ENCODE data around the gene CHRNA4.
"Not testable (repeated sequence)": the region's sequence is repeated elsewhere in the genome, so short reads cannot be mapped to it uniquely, and the experiment has no call there.

The CHRNA4 gene

DNA sequence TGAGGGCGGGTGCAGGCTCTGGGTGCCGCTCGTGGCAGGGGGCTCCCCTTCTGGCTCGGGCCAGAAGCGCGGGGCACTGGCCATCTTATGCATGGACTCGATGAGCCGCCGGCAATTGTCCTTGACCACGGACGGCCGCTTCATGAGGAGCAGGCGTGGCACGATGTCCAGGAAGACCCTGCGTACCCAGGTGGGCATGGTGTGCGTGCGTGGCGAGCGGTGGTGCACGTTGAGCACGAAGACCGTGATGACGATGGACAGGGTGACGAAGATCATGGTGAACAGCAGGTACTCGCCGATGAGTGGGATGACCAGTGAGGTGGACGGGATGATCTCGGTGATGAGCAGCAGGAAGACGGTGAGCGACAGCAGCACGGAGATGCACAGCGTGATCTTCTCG, 11.0 kb downstream of the CHRNA4 start:
- no peak for DNase-seq (ENCODE audit: low read depth in 3 of 3)

DNA sequence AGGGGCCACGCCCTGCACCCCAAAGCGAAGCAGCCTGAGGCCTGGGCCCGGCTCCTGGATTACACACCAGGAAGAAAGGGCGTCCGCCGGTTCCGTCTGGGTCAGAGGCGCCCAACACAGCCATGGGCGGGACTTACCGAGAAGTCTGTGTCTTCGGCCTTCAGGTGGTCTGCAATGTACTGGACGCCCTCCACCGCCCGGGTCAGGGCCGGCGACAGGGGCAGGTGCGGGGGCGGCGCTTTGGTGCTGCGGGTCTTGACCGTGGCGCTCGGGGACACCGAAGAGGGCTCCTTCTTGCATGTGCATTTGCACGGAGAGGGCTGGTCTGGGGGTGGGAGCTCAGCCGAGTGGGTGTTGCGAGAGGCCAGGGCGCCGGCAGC, 11.6 kb downstream of the CHRNA4 start:
- DNase-seq (ENCODE audit: low read depth in 3 of 3) = no peak

DNA sequence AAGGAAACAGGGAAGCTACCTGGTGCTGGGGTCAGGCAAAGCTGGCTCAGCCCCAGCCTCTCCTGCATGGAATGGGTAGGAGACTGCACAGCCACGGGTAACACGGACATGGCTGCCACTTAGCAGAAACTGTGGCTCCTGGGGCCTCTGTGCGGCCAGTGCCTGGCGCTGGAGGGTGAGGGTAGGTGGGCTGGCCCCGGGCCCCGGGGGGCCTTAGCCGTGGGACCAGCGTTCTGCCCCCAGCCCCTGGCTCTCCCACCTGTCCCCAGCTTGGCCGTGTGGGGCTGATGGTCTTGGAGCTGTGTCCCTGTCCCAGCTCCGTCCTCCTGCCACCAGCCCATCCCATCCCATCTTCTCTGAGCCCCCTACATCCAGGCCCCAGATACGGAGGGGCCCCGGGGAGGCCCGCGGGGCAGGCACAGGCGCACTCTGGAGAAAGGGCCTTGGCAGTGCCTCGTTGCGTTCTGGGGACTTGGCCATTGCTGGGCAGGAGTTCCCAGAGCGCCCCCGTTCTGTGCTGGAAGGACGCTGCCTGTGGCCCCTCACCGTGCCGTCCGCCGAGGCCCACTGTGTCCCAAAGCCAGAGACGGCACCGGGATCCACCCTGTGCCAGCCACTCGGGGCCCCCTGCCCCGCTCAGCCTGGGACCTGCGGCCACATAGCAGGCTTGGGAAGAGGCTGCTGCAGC, 12.2 kb downstream of the CHRNA4 start:
- no peak for DNase-seq (ENCODE audit: low read depth in 3 of 3)

DNA sequence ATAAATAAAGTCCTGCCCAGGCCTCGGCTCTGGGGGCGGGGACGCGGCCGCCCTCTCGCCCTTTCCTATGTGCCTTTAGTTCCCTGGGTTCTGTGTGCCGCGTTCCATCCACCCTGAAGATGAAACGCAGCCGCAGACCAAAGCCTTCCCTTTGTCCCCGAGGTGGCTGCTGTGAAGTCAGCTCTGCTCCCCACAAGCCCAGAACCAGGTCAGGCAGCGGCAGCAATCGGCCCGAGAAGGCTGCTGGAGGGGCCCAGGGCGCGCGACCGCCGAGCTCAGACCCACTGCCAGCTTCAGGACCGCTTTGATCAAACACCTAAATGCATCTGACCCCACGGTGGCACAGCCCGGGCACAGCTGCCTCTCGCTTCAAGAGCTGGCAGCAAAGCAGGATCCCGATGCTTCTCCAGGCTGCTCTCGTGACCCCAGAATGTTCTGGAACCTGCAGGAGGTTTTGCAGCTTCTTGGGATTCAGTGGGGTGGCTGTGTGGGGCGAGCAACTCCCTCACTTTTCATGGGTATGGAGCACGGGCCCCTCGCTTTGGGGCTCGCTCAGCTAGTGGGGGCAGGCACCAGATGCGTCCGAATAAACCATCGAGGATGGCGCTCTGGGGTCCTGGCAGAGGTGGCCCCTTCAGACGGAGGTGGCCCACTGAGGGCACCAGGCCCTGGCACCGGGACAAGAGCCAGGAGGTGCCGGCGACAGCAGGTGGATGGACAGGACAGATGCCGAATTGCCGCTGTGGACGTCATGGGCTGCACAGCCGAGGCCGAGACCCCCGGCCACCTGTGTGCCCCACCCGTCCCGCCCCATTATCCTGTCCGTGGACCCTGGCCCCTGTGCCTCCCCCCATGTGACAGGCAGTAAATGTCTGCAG, 13.0 kb downstream of the CHRNA4 start:
- DNase-seq (ENCODE audit: low read depth in 3 of 3) = no peak

DNA sequence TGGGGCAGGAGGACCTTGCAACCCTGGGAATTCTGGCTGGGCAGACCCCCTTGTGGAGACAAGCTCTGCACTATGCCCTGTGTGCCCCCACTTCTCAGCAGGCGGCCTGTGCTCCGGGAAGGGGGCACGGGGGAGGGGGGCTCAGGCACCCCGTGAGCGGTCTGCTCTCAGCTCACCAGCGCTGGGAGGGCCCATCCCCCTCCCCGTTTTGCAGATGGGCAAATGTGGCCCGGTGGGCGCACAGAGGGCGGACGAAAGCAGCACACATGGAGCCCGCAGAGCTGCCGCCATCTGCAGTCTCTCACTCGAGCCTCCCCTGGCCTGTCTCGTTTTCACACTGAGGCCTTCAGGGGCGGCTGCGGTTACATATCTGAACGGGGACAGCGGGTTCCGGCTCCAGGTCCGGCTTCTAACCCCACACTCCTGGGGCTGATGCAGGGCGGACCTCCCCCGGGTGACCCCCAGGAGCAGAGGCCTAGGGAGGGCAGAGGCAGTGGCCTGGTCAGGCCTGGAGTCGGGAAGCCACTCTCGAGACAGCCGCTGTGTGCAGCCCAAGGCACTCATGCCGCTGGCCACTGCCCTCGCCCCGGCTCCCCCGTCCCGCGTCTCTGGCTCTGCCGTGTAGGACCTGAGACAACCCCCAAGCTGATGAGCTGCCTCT, 13.9 kb downstream of the CHRNA4 start:
- DNase-seq (ENCODE audit: low read depth in 3 of 3) = no peak

DNA sequence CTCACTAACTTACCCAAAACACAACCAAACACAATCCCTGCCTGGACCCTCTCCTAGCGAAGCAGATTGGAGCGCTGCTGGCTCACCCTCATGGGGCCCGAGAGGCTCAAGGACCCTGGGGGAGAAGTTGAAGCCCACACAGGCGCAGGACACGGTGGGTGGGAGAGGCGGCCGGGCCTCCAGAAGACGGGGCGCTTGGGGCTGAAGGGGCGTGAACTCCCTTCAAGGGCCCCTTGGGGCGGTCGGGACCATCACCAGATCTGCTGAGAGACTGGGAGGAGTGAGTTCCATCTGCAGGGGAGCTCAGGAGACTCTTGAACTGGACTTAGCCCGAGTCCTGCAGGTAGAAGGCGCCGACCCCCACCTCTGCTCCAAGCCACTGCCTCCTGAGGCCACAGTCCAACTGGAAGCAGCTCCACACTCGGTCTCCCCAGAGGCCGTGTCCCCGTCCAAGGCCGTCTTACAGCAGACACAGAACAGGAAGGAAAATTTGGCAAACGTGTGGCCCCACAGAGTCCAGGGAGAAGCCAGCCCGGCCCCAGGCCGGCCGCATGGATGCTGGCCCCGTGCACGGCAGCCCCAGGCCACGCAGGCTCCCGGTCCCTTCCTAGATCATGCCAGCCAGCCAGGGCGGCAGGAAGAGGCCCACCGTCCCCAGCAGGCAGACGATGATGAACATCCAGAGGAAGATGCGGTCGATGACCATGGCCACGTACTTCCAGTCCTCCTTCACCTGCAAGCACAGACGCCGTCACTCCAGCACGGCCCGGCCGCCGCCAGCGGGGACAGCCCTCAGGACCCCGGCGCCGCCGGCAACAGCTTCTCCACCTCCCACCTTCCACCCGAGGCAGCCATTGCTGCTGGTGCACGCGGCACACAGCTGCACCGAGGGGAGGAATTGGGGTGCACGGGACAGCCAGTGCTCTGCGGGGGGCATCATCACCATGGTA, 14.7 kb downstream of the CHRNA4 start:
- no peak for DNase-seq (ENCODE audit: low read depth in 3 of 3)

DNA sequence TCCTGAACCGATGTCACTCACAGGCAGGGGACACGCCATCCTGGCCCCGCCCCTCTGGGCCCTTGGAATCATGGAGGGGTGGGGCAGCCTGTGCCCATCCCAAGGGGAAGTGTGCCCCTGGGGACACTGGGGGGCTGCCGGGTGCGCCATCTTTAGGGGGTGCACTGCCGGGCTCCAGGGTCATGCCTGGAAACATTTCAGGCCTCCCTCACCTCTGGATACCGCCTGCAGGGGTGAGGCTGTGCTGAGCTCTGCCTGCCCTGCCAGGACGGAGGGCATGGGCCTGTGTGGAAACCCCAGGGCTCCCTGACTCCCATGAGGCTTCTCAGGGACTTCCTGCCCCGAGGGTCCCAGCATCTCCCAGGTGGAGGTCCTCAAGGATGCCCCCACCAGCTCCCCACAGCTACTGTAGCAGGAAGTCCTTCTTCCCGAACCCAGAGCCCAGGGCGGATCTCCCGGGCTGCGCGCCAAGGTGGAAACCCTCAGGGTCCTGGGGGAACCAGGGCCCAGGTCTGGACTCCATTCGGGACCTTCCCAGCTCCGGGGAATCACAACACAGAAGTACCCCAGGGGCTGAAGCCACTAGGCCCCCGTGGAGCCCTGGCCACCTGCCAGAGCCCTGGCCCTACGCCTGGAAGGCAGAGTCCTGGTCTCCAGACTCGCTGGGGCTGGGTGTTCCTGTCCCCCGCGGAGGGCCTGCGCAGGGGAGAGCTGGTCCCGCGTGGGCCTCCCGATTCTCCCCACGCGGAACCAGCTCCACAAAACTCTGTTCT, 15.6 kb downstream of the CHRNA4 start:
- no peak for DNase-seq (ENCODE audit: low read depth in 3 of 3)

DNA sequence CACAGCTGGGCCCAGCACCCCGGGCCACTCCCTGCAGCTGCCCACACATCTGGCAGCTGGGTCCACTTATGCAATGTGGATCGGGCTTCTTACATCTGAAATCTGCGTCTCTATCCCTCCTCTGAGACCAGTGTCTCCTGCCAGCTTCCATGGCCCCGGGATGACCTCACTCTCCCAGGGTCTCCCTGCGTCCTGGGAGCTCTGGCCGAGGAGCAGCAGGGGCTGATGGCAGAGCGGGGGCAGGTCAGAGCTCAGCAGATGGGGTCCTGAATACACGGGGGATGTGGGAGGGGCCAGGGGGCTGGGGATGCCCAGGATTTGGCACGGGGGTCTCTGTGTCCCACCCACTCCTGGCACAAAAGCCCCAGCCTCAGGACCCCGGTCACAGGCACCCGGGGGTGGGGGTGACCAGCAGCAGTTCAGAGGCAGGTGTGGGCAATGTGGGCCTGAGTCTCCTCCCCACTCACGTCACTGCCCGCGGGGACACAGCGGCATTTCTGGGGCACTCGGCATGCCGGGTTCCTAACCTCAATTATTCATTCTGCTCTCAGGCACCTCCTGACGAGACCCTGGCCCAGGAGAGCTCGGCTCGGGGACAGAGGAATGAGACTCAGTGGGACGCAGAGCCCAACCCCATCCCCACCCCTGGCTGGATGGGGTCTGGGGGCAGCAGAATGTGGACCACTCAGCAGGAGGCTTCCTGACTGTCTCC, 16.4 kb downstream of the CHRNA4 start:
- DNase-seq (ENCODE audit: low read depth in 3 of 3) = no peak

DNA sequence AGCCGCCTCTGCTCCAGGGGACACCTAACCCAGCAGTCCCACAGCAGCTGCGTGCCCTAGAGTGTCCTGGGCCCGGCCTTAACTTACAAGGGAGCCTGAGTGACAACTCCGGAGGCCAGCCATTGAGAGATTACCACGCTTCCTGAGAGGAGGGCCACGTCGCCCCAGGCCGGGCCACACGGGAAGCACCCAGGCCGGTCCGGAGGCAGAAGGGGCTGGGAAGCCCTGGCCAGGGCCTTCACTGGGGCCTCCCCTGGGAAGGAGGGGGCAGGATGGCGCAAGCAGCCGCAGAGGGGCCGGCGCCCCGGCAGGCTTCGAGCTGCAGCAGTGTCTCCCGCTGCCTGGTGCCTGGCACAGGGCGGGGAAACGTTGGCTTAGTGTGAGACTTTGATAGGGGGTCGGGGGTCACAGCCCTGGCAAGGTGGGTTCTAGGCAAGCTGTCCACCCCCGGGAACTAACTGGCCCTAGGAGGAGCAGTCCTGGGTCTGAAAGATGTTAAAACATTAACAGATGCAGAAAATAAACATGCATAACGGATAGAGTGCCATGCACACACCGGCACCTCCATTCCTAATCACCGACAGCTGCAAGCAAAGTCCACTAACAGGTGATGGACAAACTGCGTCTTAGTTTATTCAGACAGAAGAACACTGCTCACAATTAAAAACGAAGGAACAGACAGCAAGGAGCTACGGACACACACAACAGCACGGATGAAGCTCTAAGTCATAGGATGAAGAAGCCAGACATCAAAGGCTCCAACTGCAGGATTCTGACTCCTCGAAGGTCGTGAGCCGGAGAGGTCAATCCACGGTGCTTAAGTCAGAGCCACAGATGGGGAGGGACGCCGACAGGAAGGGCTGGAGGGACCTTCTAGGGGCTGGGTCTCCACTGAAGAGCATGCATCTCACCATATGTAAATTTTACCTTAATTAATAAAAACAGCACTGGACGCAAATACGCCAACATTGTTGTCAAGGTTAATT, 17.4 kb downstream of the CHRNA4 start:
- DNase-seq (ENCODE audit: low read depth in 3 of 3) = no peak

DNA sequence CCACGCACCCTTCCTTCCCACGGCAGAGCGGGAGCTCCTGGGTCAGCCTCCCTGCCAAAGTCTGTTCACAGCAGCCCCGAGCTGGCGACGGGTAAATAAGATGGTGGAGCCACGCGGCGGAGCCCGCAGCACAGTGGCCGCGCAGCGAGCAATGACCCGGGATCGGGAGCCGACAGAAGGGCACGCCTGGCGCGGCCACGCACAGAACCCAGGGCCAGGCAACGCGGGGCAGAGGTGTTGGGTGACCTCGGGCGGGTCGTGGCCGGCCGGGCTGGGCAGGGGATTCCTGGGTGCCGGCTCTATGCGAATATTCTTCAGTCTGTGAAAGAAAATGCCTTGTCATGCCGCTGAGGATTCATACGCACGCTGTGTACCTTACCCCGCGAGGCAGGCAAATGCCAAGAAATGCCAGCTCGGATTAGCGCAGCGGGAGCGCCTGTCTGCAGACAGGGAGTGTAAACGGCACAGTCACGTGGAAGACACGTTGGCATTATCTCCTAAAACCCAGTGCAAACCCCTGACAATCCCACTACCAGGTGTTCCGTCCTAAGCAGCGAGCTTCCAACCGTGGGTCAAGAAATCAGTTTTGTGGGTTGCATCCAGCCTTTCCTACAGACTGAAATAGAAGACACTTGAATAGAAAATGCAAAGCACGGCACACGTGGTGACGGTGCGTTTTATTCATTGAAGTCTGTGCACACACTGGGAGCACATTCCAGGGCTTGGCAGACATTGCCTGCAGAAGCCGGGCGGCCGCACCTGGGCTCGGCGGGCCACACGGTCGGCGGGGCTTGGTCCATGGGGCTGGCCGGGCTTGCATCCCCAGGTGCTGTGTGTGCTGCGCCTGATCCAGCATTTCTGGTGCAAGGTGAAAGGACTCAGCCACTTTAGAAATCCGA, 18.3 kb downstream of the CHRNA4 start:
- no peak for DNase-seq (ENCODE audit: low read depth in 3 of 3)

DNA sequence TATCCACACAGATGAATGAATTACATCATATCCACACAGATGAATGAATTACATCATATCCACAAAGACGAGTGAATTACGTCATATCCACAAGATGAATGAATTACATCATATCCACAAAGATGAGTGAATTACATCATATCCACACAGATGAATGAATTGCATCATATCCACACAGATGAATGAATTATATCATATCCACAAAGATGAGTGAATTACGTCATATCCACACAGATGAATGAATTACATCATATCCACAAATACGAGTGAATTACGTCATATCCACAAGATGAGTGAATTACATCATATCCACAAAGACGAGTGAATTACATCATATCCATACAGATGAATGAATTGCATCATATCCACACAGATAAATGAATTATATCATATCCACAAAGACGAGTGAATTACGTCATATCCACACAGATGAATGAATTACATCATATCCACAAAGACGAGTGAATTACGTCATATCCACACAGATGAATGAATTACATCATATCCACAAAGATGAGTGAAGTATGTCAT, 20.9 kb downstream of the CHRNA4 start:
- DNase-seq (ENCODE audit: low read depth in 3 of 3) = not testable (repeated sequence)

DNA sequence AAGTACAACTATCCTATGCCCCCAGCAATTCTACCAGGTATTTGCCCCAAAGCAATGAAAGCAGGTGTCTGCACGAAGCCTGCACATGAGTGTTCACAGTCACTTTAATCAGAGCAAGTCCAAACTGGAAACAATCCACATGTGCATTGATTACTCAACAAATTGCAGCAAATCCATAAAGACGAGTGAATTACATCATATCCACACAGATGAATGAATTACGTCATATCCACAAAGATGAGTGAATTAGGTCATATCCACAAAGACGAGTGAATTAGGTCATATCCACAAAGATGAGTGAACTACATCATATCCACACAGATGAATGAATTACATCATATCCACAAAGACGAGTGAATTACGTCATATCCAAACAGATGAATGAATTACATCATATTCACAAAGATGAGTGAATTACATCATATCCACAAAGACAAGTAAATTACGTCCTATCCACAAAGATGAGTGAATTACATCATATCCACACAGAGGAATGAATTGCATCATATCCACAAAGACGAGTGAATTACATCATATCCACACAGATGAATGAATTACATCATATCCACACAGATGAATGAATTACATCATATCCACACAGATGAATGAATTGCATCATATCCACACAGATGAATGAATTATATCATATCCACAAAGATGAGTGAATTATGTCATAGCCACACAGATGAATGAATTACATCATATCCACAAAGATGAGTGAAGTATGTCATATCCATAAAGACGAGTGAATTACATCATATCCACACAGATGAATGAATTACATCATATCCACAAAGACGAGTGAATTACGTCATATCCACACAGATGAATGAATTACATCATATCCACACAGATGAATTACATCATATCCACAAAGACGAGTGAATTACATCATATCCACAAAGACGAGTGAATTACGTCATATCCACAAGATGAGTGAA, 21.7 kb downstream of the CHRNA4 start:
- not testable (repeated sequence) for DNase-seq (ENCODE audit: low read depth in 3 of 3)

DNA sequence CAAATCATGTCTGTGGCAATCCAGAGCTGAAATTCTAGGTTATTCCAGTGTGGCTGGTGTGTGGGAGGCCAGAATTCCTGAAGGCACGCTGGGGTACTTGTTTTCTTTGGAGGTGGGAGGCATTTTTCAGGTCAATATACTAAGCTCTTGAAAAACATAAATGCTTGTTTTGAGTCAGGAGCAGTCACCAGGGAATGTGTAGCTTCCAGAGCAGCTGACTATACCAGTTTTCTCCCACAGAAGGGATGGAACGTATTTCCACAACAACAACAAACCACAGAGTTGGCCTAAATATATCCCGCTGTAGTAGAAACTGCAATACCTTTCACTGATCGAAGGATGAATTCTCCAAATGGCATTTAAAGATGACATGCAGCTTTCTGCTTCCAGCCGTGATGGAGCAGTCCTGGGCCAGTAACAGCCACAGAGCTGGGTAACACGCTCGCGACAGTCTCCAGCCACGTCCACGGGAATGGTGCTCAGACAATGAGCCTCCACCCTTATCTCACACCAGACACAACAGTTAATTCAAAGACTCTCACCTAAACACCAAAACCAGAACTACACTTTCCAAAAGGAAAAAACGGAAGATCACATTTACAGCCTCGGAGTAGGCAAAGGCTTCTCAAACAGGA, 23.2 kb downstream of the CHRNA4 start:
- DNase-seq (ENCODE audit: low read depth in 3 of 3) = no peak

DNA sequence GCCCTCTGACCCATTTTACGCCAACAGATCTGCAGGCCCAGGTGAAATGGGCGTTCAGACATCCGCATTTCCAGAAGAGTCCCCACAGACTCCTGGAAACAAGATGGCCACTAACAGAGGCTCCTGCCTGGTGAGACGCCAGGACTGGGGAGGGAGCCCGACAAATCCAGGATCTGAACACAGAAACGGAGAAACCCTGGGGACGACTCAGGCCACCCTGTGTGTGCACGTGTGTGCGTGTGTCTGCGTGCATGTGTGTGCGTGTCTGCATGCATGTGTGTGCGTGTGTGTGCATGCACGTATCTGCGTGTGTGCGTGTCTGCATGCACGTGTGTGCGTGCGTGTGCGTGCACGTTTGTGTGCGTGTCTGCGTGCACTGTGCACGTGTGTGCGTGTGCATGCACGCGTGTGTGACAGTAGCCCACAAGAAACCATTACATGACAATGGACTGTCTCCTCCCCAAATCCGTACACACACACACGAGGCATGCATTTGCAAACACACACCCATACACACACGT, 24.9 kb downstream of the CHRNA4 start:
- no peak for DNase-seq (ENCODE audit: low read depth in 3 of 3)

DNA sequence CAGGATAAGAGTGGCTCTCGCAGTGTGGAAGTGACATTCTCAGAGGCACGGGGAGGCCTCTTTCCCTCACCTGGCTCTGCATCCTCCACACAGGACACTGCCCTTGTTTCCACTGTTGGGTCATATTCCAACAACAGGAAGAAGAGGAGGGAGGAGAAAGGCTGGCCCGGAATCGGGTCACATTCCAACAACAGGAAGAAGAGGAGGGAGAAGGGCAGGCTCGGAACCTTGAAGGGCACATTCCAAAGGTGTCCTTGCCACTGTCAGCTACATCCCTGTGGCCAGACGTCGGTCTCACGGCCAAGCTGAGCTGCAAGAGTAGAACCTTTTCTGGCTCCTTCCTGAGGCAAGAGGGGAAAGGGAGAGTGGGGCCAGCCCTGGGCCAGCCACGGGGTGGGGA, 25.4 kb downstream of the CHRNA4 start:
- DNase-seq (ENCODE audit: low read depth in 3 of 3) = no peak

DNA sequence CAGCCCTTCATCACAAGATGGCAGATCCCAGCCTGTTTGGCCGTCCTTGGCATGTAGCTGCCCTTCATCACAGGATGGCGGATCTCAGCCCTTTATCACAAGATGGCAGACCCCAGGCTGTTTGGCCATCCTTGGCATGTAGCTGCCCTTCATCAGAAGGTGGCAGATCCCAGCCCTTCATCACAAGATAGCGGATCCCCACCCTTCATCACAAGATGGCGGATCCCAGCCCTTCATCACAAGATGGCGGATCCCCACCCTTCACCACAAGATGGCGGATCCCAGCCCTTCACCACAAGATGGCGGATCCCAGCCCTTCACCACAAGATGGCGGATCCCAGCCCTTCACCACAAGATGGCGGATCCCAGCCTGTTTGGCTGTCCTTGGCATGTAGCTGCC, 26.1 kb downstream of the CHRNA4 start:
- not testable (repeated sequence) for DNase-seq (ENCODE audit: low read depth in 3 of 3)
